OCI-LY1 (cell line): ENCODE measurements around the gene IL23A.

Experiments used
- H2AFZ ChIP-seq: fragments of 200-600 bp; sonication (generic), shearing (Covaris generic); 2 replicates; pipeline ENCODE4 v1.6.0; 2014; ENCODE audit warnings: antibody characterized with exemption, mild to moderate bottlenecking, low read length
- H3F3A ChIP-seq: fragments of 200-600 bp; sonication (generic), shearing (Covaris generic); 2 replicates; pipeline ENCODE4 v1.6.0; 2014; ENCODE audit warnings: mild to moderate bottlenecking, antibody characterized with exemption, low read length, moderate library complexity; ENCODE audit not compliant: insufficient read depth
- H3K27ac ChIP-seq: fragments of 200-600 bp; sonication (generic); 2 replicates; pipeline ENCODE4 v1.5.1; 2014; ENCODE audit warnings: low read length, mixed run types, mild to moderate bottlenecking, low read depth; ENCODE audit not compliant: poor library complexity, severe bottlenecking
- H3K27me3 ChIP-seq: fragments of 200-600 bp; sonication (generic); 2 replicates; pipeline ENCODE4 v1.6.0; 2014; ENCODE audit warnings: antibody characterized with exemption, mild to moderate bottlenecking, low read length, moderate library complexity; ENCODE audit not compliant: insufficient read depth
- H3K36me3 ChIP-seq: fragments of 200-600 bp; sonication (generic); 2 replicates; pipeline ENCODE4 v1.6.1; 2014; ENCODE audit warnings: mild to moderate bottlenecking, antibody characterized with exemption, low read length, moderate library complexity, mixed read lengths; ENCODE audit not compliant: insufficient read depth
- H3K4me1 ChIP-seq: fragments of 200-600 bp; sonication (generic); 2 replicates; pipeline ENCODE4 v1.5.1; 2014; ENCODE audit warnings: mild to moderate bottlenecking, low read length, moderate library complexity; ENCODE audit not compliant: insufficient read depth, severe bottlenecking
- H3K4me2 ChIP-seq: fragments of 200-600 bp; sonication (generic), shearing (Covaris generic); 2 replicates; pipeline ENCODE4 v1.6.1; 2014; ENCODE audit warnings: low read length
- H3K4me3 ChIP-seq: fragments of 200-600 bp; sonication (generic); 2 replicates; pipeline ENCODE4 v1.5.1; 2014; ENCODE audit warnings: low read length, low read depth, mild to moderate bottlenecking, mixed read lengths; ENCODE audit not compliant: poor library complexity, severe bottlenecking
- H3K79me2 ChIP-seq: fragments of 200-600 bp; shearing (Covaris generic); 2 replicates; pipeline ENCODE4 v1.6.1; 2016; ENCODE audit warnings: mixed run types, low read length, mixed read lengths; ENCODE audit not compliant: insufficient read depth
- H3K9ac ChIP-seq: fragments of 200-600 bp; sonication (generic), shearing (Covaris generic); 2 replicates; pipeline ENCODE4 v1.6.1; 2014; ENCODE audit warnings: mild to moderate bottlenecking, low read length, mixed read lengths
- H3K9me2 ChIP-seq: fragments of 200-600 bp; sonication (generic), shearing (Covaris generic); 2 replicates; pipeline ENCODE4 v1.6.1; 2014; ENCODE audit warnings: low read depth, mild to moderate bottlenecking, low read length, mixed read lengths
- H3K9me3 ChIP-seq: fragments of 200-600 bp; shearing (Covaris generic); 2 replicates; pipeline ENCODE4 v1.6.1; 2014; ENCODE audit warnings: low read length, mixed read lengths
- H4K20me1 ChIP-seq: fragments of 200-600 bp; sonication (generic), shearing (Covaris generic); 2 replicates; pipeline ENCODE4 v1.6.0; 2016; ENCODE audit warnings: mild to moderate bottlenecking, low read length; ENCODE audit not compliant: insufficient read depth
- EZH2 ChIP-seq: fragments of 200-600 bp; sonication (generic), shearing (Covaris generic); IDR thresholded peaks from 2 replicates; pipeline ENCODE4 v1.8.0; 2017; ENCODE audit warnings: borderline replicate concordance, mixed run types, mild to moderate bottlenecking, antibody characterized with exemption, low read length, moderate library complexity, mixed read lengths
- TF ChIP-seq, protein P1 (sequence below): fragments of 200-600 bp; sonication (generic), shearing (Covaris generic); IDR thresholded peaks from 2 replicates; pipeline ENCODE4 v1.5.1; 2017; ENCODE audit warnings: mild to moderate bottlenecking, antibody characterized with exemption, low read length, moderate library complexity, mixed read lengths

IL23A gene

DNA sequence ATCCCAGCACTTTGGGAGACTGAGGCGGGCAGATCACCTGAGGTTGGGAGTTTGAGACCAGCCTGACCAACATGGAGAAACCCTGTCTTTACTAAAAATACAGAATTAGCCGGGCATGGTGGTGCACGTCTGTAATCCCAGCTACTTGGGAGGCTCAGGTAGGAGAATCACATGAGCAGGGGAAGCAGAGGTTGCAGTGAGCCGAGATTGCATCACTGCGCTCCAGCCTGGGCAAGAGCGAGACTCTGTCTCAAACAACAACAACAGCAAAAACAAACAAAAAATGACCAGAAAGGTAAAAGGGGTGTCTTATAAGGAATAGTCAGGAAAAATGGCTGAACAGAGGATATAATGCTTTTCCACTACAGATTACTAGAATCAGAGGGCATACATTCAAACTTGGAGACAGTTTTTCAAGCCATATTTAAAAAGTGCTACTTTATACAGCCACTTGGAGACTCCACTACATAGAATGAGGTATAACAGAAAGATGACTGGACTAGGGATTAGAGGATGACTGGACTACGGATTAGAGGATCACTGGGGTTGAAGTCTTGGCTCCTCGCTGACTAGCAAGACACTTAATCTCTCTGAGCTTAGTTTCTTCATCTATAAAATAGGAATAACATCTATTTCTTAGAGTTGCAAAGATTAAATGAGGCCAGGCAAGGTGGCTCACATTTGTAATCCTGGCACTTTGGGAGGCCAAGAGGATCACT is 33.7 kb upstream of the IL23A start:
- peaks cover 28% of the 10 kb centered on the region for H3K36me3 ChIP-seq
- H3K9me3 ChIP-seq = no peaks in the 10 kb centered on the region
- no peak for TF ChIP-seq EZH2
- TF ChIP-seq, protein P1, sequence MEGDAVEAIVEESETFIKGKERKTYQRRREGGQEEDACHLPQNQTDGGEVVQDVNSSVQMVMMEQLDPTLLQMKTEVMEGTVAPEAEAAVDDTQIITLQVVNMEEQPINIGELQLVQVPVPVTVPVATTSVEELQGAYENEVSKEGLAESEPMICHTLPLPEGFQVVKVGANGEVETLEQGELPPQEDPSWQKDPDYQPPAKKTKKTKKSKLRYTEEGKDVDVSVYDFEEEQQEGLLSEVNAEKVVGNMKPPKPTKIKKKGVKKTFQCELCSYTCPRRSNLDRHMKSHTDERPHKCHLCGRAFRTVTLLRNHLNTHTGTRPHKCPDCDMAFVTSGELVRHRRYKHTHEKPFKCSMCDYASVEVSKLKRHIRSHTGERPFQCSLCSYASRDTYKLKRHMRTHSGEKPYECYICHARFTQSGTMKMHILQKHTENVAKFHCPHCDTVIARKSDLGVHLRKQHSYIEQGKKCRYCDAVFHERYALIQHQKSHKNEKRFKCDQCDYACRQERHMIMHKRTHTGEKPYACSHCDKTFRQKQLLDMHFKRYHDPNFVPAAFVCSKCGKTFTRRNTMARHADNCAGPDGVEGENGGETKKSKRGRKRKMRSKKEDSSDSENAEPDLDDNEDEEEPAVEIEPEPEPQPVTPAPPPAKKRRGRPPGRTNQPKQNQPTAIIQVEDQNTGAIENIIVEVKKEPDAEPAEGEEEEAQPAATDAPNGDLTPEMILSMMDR = no peak

DNA sequence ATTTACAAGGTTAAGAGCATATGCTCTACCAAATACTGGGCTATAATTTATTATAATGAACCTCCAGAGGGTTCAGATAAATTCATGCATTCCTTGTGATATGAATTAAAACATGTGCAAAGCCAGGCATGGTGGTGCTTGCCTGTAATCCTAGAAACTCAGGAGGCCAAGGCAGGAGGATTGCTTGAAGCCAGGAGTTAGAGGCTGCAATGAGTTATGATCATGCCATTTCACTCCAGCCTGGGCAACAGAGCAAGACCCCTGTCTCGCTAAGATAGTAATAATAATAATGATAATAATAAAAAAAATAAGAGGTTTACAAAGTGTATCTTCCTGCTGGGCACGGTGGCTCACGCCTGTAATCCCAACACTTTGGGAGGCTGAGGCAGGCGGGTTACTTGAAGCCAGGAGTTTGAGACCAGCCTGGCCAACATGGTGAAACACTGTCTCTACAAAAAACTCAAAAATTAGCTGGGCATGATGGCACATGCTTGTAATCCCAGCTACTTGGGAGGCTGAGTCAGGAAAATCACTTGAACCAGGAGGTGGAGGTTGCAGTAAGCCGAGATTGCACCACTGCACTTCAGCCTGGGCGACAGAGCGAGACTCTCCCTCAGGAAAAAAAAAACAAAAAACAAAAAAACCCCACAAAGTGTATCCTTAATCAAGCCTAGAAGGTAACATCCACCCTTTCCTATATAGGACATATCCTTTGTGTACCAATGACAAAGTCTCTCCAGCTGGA is 31.3 kb upstream of the IL23A start:
- TF ChIP-seq, protein P1 = no peak
- TF ChIP-seq EZH2 = no peak

More for the DNA sequence above, 33.7 kb upstream of the IL23A start:
- no peaks in the 10 kb centered on the region for H3K27me3 ChIP-seq
- H3K9ac ChIP-seq = no peak overlapping the region
- peaks cover 28% of the 10 kb centered on the region for H3K4me1 ChIP-seq
- no peak overlapping the region for H3K4me2 ChIP-seq
- H3F3A ChIP-seq = no peaks in the 10 kb centered on the region
- H3K4me3 ChIP-seq = no peak overlapping the region
- H4K20me1 ChIP-seq = no peaks in the 10 kb centered on the region
- H3K79me2 ChIP-seq = no peaks in the 10 kb centered on the region
- H2AFZ ChIP-seq = no peak overlapping the region
- H3K27ac ChIP-seq = no peak overlapping the region
- no peaks in the 10 kb centered on the region for H3K9me2 ChIP-seq

DNA sequence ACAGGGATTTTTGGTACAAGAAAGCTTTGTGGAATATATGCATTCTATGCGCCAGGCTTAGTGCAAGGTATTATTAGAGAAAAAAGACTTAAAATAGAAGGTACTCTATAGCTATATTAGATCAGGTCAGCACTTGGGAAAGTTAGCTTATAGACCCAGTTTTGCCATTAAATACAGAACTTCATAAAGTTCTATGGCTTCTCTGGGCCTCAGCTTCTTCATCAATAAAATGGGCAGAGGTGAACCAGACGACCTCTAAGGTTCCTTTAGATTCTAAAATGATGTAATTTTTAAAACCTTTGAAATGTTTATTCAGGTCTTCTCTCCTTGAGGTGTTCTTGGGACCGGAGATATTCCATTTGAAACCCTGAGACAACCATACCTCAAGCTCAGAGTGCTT is 30.0 kb upstream of the IL23A start:
- no peaks in the 10 kb centered on the region for H3K79me2 ChIP-seq
- H3K36me3 ChIP-seq = peaks cover 39% of the 10 kb centered on the region
- H3K4me3 ChIP-seq = no peak overlapping the region
- no peak for TF ChIP-seq EZH2
- TF ChIP-seq, protein P1 = no peak
- no peaks in the 10 kb centered on the region for H3K27me3 ChIP-seq
- H3K9me2 ChIP-seq = no peaks in the 10 kb centered on the region
- no peak overlapping the region for H3K9ac ChIP-seq
- H3K27ac ChIP-seq = no peak overlapping the region
- H3K4me1 ChIP-seq = no peaks in the 10 kb centered on the region
- no peak overlapping the region for H3K4me2 ChIP-seq
- no peaks in the 10 kb centered on the region for H3K9me3 ChIP-seq
- no peaks in the 10 kb centered on the region for H3F3A ChIP-seq
- no peaks in the 10 kb centered on the region for H4K20me1 ChIP-seq
- no peak overlapping the region for H2AFZ ChIP-seq

More for the DNA sequence above, 31.3 kb upstream of the IL23A start:
- H3K4me3 ChIP-seq = no peak overlapping the region
- peaks cover 8% of the 10 kb centered on the region for H3K4me1 ChIP-seq
- H3K79me2 ChIP-seq = no peaks in the 10 kb centered on the region
- H3K9me3 ChIP-seq = no peaks in the 10 kb centered on the region
- no peak overlapping the region for H3K27ac ChIP-seq
- H4K20me1 ChIP-seq = no peaks in the 10 kb centered on the region
- H3K4me2 ChIP-seq = no peak overlapping the region
- no peak overlapping the region for H2AFZ ChIP-seq
- H3K9me2 ChIP-seq = no peaks in the 10 kb centered on the region
- H3K9ac ChIP-seq = no peak overlapping the region
- no peaks in the 10 kb centered on the region for H3K27me3 ChIP-seq
- peaks cover 39% of the 10 kb centered on the region for H3K36me3 ChIP-seq
- H3F3A ChIP-seq = no peaks in the 10 kb centered on the region
